ENCODE data around the gene DMD.

DMD gene

DNA sequence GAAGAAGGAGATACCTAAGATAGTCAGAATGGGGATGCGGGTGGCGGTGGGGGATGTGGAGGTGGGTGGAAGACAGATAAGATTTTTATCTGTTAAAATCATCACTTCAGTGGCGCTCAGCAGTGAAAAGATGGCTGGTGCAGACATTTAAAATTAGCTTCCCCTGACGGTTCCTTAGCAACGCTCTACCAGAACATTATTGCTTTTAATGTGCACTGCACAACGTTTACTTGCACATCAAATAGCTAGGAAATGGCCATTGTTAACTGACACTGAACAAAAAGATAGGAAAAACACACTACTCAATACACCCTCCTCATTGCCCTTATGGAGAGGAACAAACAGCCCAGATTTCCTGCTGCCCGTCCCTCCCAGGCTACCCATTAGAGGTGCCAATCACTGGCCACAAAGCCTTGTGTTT, 2078.5 kb downstream of the DMD start:
- DNase-seq: no peak

DNA sequence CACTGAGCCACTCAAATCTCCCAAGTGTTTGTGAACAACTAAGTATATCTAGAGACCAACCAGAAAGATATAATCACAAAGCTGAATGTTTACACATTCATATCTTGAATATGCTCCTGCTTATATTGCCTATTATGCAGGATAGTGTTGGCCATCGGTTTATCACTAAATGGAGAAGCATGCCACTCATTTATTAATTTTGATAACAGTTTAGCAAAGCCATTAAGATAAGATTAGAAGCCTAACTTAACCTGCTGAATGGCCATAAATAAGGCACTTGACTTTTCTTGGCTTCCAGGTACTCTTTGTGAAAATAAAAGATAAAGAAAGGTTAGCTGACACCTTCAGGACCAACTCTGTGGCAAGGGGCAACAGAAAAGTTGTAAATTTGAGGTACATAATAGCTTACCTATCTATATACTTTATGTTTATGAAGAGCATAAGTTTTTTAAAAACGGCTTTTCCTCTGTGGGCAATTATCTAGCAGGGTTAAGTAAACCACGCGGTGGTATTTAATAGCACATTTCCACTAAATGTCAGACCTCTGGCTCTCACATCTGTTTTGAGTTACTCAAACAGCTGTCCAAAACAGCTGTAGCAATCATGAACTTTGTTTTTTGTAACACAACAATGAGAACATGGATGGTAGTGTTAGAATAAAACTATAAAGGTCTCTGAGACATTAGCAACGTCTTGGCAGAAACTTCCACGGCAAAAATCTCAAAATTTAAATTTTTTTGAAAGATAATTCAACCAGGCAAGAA, 2080.7 kb downstream of the DMD start:
- DNase-seq: no peak

DNA sequence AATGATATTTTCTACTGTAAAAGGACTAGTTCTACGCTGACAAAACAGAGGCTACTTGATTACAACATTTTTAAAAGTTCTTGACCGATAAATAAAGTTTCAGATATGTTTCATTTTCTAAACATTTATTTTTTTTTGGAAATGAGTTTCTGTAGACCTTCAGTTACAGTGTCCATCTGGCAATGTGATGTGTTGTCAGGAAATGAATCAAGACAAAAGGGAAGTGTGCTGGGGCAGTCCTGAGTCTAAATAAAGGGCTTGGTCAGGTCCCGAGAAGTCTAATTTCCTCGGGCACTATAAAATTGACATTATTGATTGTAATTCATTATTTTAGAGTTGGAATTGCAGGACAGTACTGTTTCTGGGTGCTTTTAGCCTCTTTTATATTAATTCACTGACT, 2082.5 kb downstream of the DMD start:
- DNase-seq: no peak

DNA sequence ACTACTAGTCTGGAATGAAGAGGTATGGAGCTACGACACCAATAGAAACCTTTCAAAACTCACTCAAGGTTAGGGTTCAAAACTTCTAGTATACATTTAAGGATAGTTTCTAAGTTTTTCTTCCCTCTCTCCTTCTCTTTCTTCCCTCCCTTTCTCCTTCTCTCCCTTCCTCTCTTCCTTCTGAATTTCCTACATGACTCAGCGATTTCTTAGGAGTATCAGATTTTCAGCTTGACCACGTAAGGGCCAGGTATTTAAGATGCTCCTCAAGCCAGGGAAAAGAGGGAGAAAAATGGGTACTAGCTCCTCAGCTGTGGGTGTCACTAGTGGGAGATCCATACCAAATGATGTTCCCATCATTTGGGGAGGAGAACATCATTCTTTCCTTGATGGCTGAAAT, 2083.6 kb downstream of the DMD start:
- DNase-seq: no peak

DNA sequence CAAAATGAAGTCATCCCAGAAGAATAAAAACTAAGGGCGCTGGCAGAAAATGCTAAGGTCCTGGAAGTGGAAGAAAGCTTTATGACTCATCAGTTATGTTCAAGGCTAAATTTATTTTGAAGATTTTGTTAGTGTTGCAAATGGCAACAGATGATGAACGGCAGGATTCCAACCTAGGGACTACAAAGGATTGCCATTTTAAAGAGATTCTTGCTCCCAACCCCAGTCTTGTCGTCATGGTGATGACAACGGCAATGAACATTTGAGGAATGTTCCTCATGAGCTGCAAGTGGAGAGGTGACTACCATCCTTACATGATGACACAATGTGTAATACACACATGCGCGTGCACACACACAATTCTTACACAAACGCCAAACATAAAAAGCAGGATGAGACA, 2085.1 kb downstream of the DMD start:
- no peak for DNase-seq

DNA sequence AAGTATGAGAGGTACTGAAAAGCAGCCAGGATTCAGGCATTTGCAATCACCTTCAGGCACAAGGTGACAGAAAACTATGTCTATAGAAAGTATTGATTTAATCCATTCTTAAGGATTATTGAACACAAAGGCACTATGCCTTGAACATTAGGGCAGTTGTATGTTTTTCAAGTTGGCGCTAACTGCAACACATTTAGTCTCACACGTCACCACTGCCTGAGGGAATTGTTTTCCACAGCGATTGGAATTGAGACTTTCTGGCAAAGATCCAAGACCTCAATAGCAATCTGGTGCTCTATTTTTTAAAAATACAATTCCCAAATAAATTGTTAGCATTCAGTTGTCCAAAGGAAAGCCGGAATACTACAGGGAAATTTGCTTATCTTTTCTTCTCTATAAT, 2086.8 kb downstream of the DMD start:
- DNase-seq: no peak

DNA sequence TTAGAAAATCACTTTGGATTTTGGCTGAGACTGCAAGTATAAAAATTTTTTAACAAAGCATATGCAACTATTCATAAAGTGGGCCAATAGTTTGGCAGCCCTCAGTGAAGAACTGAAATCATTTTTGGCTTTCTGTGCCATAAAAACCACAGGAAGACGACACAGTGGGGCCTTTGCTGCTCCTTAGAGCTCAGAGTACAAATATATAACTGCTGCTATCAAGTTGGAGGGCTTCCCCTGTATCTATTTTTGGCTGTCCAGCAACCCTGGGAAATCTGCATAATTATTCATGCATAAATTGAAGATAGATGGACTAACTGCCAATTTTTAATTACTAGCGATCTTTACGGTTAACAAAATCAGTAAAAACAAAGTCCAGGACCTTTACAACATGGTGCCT, 2088.0 kb downstream of the DMD start:
- no peak for DNase-seq

DNA sequence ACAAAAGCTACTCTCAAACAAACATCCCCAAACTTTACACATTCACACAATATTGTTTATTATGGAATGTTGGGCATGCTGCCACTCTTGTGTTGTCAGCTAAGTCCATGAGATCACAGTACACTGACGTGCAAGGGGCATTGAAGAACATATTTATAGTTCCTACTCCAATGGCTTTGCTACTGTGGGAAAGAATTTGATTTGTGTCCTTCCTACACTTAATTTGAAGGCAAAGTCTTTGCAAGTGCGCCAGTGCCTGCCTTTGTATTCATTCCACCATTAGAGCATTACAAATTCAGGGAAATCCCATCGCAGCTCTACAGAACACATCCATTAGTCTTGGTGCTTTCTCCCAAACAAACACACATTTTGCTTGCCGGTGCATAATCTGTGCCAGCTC, 2094.1 kb downstream of the DMD start:
- no peak for DNase-seq

DNA sequence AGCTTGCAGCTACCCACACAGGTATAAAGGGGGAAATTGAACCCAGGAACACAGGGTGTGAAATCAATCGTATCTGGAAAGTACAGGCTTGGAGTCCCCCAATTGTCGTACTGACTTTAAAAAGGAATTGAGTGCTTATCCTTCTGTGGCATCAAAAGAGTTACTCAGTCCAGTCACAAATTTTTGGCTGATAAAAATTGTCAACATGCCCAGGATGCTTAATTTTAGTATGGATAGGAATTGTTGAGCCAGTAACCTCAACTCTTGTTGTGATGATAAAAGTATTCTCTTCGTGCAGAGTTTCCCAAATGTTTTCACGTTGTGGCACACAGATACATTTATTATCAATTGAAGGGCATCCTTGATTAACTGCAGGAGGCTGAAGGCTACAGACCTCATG, 2096.0 kb downstream of the DMD start:
- DNase-seq: no peak

DNA sequence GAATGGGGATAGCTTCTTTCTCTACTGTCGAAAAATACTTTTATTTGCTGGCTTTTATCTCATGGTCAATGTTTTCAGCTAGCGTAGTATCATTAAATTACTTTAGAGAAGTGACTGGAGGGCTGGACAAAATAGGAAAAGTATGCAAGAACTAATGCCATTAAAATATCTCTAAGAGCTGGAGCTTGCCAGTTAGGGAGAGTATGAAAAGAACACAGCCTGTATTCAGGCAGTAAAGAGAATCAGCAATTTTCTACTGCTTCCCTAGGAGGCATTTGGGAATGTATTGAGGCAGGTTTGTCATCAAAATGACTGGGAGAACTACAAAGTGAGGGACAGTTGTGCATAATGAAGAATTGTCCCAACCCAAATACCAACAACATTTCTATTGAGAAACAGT, 2096.5 kb downstream of the DMD start:
- DNase-seq: no peak

DNA sequence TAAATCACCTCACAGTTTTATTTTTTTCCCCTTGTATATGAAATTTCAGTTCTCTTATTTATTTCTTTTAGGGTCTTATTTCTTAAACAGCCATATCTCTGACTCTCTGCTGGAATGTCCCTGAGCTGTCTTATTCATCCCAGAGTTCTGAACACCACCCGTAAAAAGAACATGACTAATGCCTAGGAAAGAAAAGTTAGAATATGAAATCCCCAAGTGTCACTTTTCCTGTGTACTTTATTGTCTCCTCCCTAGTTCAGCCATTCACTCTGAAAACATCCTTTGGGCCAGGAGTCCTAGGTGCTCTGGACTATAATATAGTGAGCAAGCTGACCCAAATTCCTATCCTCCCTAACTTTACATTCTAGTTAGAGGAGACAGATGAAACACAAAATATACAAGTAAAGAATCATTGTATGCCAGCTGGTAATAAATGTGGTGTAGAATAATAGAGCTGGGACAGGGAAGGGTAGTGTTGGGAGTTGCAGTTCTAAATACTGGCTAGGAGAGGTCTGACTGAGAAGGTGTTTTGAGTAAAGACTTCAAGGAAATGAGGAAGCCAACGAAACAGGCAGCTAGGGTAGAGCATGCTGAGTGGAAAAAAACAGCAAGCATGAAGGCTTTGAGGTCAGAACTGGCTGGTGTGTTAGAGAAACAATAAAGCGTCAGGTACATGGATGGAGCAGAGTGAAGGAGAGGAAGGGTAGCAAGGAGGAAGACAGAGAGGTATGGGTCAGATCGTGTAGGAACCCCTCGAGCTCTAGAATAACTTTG, 2098.9 kb downstream of the DMD start:
- DNase-seq: no peak

DNA sequence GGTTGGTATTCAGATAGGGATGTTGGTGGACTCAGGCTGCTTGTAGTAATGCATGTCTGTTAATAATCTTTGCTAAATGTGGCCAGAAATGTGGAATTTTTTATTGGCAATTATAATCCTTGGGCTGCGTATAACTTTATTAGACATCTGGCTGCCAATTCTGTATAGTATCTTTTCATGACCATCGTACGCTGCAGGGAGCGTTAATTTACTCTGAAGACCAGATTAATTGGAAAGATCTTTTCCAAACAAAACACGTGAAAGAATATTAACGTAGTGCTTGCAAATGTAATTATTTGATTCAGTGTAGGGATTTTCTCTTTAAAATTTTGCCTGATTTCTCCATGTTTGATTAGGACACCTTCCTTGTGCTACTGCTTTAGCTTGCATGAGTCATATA, 2100.7 kb downstream of the DMD start:
- no peak for DNase-seq

DNA sequence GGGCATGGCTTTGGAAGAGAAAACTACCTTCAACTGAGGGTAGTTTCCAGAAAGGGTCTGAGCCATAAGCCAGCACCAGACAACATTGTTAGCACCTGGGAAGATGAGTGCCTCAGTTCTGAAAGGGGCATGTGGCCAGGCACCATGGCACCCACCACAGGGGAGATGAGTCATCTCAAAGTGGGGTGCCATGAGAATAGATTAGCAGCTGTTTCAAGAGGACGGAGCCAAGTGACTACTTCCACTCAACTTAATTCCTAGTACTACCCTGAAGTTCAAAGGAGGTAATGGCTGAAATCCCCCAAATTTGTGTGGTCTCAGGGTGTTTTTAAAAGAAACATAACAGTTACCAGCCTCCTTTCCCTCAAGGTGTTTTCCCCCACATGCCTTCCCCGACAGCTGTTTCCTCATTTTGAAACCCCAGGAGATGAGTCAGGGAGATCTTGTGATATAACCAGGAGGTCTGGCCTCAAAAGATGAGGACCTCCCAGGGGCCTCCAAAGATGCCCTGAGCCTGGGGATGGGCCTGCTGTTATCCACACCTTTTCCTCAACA, 2111.7 kb downstream of the DMD start:
- DNase-seq: no peak

DNA sequence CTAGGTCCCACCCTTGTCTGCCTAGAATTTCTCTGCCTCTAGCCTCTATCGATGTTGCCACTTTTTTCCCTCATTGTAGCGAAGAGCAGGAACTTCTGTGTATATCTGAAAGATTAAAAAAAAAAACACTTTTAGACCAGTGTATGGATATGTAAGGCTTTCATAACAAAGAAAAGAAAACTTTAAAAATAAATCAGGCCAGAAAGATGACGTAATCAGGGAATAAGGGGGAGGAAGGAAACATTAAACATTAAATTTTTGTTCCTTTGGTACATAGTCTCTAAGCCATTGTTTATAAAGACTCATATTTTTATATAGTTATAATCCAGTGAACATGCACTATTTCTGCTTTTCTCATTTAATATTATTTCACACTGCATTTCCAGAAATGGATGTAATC, 2113.3 kb downstream of the DMD start:
- no peak for DNase-seq

DNA sequence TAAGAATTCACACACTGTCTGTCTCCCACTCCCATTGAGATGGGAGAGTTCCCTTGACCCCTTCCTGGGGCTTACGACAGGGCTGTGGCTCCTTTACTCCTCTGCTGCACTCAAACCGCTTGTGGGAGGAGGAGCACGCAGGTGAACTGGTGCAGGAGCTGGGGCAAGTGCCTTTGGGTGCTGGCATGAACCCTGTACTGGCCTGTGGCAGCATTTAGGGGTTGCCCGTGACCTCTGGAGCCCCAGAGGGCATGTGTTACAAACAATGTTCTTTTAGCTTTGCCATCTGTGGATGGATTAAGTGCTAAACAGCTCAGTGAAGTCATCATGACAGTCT, 2117.7 kb downstream of the DMD start:
- no peak for DNase-seq

DNA sequence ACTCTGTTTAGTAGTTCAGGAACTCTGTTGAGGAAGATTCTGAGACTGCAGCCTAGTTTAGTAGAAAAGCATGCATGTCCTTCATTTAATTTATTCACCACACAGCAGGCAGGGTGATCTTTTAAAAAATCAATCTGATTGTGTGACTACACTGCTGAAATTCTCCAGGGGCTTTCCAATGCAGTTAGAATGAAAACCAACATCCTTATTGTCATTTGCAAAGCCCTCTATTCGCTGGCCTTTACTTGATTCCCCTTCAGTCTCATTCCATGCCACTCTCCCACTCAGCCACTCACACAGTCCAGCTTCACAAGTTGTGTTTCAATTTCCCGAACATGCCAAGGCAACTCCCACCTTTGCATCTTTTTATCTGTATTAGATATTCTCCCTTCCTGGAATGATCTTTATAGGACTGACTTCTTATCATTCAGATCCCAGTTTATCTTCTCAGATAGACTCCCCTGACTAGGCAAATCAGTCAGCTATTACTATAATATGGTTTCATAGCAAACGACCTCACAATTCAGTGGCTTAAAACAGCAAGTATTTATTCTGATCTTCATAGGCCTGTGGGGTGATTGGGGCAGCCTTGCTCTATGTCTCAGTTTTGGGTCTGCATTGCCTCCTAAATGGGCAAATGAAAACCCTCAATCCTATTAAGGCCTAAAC, 2118.2 kb downstream of the DMD start:
- DNase-seq: no peak

DNA sequence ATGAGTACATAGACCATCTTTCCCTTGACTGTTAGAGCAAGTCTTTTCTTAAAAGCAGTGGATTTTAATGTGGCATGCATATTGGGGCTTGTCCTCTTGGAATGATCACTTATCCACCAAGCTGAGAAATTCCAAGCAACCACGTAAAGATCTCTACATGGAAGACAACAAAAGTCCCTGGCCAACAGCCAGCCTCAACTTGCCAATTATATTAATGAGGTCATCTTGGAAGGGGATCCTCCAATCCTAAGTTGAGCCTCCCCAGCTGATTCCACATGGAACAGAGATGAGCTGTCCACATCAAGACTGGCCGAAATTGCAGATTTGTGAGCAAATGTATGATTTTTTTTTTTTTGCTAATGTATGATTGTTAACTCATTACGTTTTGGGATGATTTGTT, 2118.9 kb downstream of the DMD start:
- DNase-seq: no peak

DNA sequence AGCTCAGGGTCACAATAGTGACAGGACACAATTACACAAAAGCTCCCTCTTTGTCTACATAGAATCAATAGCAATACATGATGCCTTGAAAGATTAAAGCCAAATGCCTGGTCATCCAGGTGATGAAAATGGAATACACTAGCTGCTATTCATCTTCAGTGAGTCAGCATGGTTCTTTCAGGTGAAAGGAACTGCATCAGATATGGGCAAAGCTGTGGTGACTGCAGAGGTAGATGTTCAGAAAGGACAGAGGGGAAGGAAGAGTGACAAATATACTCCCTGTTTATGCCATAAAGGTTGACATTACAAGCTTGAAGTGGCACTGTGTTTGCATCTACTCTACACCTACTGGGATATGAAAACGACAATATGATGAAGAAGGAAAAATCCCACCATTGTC, 2119.5 kb downstream of the DMD start:
- DNase-seq: no peak

DNA sequence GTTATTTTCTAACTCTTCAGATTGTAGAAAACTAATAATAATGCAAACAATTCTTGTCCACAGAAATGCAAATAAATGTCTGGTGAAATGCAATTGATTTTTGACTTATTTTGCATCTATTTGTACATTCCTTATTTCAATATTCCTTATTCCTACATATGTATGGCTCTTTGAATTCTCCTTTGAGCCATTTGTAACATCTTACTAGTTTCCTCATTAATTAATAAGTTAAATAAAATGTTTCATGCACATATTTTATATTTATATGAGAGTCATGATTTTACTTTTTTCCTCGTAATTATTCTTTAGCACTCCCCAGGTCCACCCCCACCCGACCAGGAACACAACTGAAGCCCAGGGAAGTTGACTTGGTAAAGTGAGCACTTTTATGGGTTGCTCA, 2136.8 kb downstream of the DMD start:
- DNase-seq: no peak

DNA sequence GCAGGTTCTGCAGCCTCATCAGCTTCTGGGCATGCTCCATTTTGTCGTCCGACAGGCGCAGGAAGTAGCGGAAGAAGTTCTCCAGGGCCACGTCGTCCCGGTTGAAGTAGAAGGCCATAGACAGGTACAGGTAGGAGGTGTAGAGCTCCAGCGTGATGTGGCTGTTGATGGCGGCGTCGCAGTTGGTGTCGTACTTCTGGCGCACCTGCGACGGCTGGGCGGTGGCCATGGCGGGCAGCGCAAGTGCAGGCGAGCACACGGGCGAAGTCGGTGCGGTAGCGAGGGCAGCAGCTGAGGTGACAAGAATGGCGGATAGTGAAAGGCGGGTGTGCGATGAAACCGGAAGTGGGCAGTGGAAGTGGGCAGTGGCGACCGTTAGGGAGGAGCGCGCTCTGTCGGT, 2139.6 kb downstream of the DMD start, which contains the start of gene FTHL17:
Gene FTHL17 (minus strand): TSS at position 317 of the 400 bp plus-strand sequence. CDS start 88 bp downstream, at position 229.
- no peak for DNase-seq

DNA sequence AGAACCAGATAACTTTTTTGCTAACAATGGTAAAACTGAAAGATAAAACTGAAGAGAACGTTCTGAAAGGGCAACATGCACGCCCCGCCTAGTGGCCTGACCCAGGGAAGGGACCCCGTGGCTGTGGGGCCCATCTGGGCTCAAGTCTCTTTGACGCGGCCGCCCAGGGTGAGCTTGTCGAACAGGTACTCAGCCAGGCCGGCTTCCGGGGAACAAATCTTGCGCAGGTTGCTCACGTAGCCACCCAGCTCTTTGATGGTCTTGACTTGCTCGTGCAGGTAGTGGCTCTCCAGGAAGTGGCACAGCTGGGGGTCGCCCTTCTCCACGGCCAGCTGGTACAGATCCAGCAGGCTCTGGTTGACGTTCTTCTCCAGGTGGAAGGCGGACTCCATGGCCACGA, 2140.1 kb downstream of the DMD start:
- DNase-seq: no peak

DNA sequence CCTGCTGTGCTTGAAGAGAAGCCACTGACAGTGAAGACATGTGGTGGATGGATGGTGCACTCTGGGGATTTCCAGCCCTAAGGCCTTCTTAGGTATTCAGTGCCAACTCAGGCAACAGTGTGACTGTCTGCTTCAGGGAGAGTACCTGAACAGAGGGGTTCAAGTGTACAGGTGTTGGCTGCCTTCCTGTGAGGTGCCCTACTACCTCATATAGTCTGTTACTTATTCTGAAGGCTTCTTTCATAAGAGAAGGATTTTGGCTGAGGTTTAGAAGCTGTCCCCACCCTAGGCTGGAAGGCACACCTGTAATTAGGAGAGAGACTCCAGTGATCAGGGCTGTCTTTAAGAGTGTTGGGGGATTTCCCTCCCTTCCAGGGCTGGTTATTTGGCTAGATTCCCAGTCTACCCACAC, 2141.3 kb downstream of the DMD start:
- no peak for DNase-seq
